GM10248 (cell line): ENCODE results near the gene FBXL2.

Experiments
- CTCF ChIA-PET: fragments of 300-600 bp; sonication (Branson Sonifier 250); formaldehyde crosslinking; extraction: SDS; loops from one replicate; lab custom pipeline; 2021; ENCODE audit warnings: antibody characterized with exemption; lab: Yijun Ruan, JAX
- POLR2A ChIA-PET: fragments of 350-650 bp; sonication (Branson Sonifier 250); formaldehyde crosslinking; extraction: SDS; loops from one replicate; lab custom pipeline; 2020; ENCODE audit warnings: antibody characterized with exemption; lab: Yijun Ruan, JAX
- DNase-seq: peaks from one replicate; pipeline ENCODE4 v3.0.0; 2012; ENCODE audit errors: extremely low spot score
- TF ChIP-seq, protein P1 (sequence below): IDR thresholded peaks from 2 replicates; pipeline ENCODE4 v1.5.1; 2012; ENCODE audit warnings: mild to moderate bottlenecking, low read depth; ENCODE audit errors: extremely low read depth, missing control alignments, control extremely low read depth

The FBXL2 gene

DNA sequence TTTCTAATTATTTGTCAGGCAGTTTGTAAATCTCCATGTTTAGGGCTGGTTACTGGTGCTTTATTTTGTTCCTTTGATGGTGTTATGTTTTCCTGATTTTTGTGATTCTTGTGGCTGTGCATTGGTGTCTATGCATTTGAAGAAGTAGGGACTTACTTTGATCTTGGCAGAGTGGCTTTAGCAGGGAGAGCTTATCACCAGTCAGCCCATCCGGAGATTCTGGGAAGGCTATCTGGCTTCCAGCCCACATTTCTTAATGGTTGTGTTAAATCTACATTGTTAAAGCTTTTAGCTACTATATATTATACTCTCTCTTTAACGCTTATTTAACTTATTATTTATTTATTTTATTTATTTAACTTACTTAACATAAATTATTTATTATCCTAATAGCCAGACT, 35.1 kb downstream of the FBXL2 start:
- ChIA-PET POLR2A (no interaction called here), CTCF (no interaction called here)
- no peak for DNase-seq
- TF ChIP-seq, protein P1, sequence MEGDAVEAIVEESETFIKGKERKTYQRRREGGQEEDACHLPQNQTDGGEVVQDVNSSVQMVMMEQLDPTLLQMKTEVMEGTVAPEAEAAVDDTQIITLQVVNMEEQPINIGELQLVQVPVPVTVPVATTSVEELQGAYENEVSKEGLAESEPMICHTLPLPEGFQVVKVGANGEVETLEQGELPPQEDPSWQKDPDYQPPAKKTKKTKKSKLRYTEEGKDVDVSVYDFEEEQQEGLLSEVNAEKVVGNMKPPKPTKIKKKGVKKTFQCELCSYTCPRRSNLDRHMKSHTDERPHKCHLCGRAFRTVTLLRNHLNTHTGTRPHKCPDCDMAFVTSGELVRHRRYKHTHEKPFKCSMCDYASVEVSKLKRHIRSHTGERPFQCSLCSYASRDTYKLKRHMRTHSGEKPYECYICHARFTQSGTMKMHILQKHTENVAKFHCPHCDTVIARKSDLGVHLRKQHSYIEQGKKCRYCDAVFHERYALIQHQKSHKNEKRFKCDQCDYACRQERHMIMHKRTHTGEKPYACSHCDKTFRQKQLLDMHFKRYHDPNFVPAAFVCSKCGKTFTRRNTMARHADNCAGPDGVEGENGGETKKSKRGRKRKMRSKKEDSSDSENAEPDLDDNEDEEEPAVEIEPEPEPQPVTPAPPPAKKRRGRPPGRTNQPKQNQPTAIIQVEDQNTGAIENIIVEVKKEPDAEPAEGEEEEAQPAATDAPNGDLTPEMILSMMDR, result no peak

DNA sequence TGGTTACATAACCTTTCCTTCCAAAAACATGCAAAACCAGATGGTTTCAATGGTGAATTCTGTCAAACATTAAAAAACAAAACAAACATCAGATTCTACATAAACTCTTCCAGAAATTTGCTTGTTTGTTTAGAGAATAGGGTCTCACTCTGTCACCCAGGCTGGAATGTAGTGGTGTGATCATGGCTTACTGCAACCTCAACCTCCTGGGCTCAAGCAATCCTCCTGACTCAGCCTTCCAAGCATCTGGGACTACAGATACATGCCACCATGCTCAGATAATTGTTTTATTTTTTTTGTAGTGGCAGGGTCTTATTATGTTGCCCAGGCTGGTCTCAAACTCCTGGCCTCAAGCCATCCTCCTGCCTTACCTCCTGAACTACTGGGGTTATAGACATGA, 36.1 kb downstream of the FBXL2 start:
- DNase-seq, result no peak
- ChIA-PET POLR2A (no interaction called here), CTCF (no interaction called here)
- TF ChIP-seq, protein P1, result no peak

DNA sequence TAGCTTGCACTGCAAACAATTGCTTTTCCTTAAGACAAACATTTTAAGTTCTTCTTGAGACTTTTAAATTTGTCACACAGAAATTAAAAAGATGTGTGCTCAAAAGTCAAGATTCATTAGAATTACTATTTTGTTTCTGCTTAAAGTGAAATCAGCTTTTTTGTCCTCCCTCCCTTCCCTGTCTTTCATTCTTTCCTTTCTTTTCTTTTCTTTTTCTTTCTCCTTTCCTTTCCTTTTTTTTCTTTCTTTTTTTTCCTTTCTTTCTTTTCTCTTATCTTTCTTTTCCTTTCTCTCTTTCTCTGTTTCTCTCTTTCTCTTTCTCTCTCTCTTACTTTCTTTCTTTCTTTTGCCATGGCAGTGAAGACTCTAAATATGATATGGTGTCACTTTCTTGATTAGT, 37.8 kb downstream of the FBXL2 start:
- no peak for DNase-seq
- TF ChIP-seq, protein P1, result no peak
- CTCF ChIA-PET, result no interaction called here
- POLR2A ChIA-PET, result no interaction called here

DNA sequence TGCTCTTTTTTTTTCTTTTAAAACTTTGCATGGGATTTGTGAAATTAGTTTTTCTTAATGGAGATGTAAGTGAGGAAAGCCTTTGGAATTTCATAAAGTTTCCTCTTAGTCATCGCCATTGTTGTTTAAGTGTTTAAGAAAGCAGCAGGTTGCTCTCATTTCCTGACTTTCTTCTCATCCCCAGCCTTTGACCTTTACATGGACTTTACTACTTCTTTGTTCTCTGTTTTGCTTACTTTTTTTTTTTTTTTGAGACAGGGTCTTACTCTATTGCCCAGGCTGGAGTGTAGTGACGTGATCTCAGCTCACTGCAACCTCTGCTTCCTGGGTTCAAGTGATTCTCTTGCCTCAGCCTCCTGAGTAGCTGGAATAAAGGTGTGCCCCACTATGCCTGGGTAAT, 38.6 kb downstream of the FBXL2 start:
- DNase-seq, result no peak
- POLR2A ChIA-PET, result interaction anchor here (0.5 kb wide), 1 partner anchor 185 kb away, joined by 3 read pairs; no protein-coding TSS in a partner anchor
- TF ChIP-seq, protein P1, result no peak
- CTCF ChIA-PET, result interaction anchor here (1.0 to 1.1 kb wide), 2 partner anchors 10 to 16 kb away, joined by 3 to 4 read pairs; no protein-coding TSS in a partner anchor

DNA sequence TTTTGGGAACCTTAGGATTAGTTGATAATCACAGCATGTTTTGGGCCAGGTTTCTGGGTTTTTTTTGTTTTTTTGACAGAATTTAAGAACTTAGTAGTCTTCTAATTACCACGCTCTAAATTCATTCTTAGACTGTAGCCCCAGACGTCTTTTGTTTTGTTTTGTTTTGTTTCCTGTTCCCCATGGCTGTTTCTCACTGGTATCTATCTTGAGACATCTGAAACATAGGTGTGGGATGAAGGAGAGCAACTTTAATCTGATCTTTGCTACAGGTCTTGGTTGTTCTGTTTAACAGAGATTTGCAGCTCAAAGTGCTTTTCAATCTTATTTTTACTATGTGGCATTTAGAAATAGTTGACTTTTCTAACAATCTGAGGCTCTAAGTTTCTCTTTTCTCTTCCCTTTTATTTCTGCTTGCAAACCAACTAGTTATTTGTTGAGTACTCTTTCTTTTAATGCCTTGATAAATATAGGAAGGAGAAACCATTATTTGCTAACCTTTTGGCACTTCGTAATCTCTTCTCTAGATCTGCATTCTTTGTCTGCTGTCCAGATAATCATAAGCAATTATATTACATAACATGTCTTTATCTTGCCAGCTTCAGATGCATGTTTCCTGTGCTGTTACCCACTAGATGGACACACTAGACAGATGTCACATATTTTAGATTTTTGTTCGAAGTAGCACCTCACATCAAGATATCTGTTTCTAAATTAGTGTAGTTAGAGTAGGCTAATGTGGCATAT, 40.9 kb downstream of the FBXL2 start:
- CTCF ChIA-PET, result no interaction called here
- TF ChIP-seq, protein P1, result no peak
- DNase-seq, result no peak
- POLR2A ChIA-PET, result no interaction called here

DNA sequence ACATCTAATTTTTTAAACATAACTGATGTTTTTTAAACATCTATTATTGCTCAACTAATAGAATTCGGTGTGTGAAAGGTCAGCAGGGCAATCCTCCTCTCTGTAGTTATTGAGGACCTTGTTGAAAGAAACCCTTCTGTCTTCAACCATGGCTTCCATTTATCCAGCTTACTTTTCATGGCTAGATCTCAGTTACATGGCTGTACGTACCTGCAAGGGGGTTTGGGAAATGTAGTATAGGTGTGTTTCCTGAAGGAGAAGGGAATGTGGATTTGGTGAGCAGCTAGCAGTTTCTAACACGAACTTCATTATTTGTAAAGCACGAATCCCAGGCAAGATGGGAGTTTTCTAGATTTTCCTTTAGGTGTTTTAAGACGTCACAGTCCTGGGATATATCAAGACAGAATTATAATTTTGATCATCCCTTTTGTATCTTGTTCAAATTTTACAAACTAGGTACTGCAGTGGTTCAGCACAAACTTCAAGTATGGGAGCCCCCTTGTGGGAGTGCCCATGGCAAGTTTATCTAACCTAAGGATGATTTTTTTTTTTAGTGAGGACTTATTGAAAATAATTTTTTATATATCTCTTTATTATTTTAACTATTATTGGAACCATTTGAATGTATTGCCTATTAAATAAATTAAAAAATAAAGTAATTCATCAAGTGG, 41.6 kb downstream of the FBXL2 start:
- TF ChIP-seq, protein P1, result no peak
- POLR2A ChIA-PET, result no interaction called here
- no peak for DNase-seq
- CTCF ChIA-PET, result no interaction called here
